Lower lobe of right lung (tissue), 2 donors: ENCODE data around the gene SERPINI1. TPM values are rescaled to one million over a fixed set of nuclear protein-coding genes. Genes with fewer than 3 reads are reported as not detected.

Experiments used
- ATAC-seq, 2 donors: fragments of 200-7000 bp; cut with Tn5 transposase; one replicate each; pipeline ENCODE4 v1.9.1; 2020 to 2022; ENCODE audit warnings: mild to moderate bottlenecking in 2 of 2, moderate library complexity in 2 of 2
- DNase-seq: peaks from one replicate; pipeline ENCODE4 v3.0.0-alpha.2; 2020
- H3K27ac ChIP-seq: fragments of 200-600 bp; one replicate; pipeline ENCODE4 v1.8.0; 2022
- H3K27me3 ChIP-seq: fragments of 200-600 bp; one replicate; pipeline ENCODE4 v1.8.0; 2022; ENCODE audit warnings: low read depth
- H3K36me3 ChIP-seq: fragments of 200-600 bp; one replicate; pipeline ENCODE4 v1.8.0; 2022; ENCODE audit warnings: mild to moderate bottlenecking
- H3K4me1 ChIP-seq: fragments of 200-600 bp; one replicate; pipeline ENCODE4 v1.8.0; 2022
- H3K4me3 ChIP-seq: fragments of 200-600 bp; one replicate; pipeline ENCODE4 v1.8.0; 2022; ENCODE audit warnings: mild to moderate bottlenecking
- H3K9me3 ChIP-seq: fragments of 200-600 bp; one replicate; pipeline ENCODE4 v1.8.0; 2022
- CTCF ChIP-seq: fragments of 200-600 bp; IDR thresholded peaks from one replicate; pipeline ENCODE4 v1.8.0; 2022; ENCODE audit warnings: antibody characterized with exemption, mild to moderate bottlenecking
- intact Hi-C: fragments of 100-400 bp; cut with DNase I; formaldehyde crosslinking; loops from one replicate; pipeline ENCODE4 v1.11.0; 2022
- total RNA-seq: library from RNA; stranded (reverse); fragmentation: NEBNext Ultra II Directional; extraction: Animal tissue kit (Norgen Biotek cat#: 25700); gene quantifications from one replicate; pipeline ENCODE4 v1.2.1, GENCODE V29; 2021
- donor health status: DM: no; HTN: yes; CAD: no; lungs with severe emphysema.

The SERPINI1 gene
- total RNA-seq, 1 donor from 2014 or later = 6.7 TPM

DNA sequence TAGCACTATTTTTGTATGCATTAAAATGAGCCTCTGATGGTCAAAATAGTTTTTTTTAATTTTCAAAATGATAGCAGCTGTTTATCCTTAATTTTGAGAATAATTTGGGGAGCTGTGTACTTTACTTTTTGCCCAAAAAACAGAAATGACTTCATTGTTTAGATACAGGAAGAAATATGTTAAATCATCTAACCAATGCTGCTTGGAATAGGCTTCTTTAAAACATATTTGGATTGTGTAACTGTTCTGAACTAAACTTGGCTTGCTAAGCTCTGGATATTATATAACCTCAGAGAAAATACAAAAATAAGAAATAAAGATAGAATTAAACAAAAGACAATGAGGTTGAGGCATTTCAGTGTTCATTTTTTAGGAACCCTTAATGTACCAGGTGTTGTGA, 119.3 kb downstream of the SERPINI1 start:
- no peak for TF ChIP-seq CTCF
- DNase-seq (no peak), ATAC-seq (no peak)
- H3K4me1 ChIP-seq = peaks cover 4% of the 10 kb centered on the region
- no peak overlapping the region for H3K4me3 ChIP-seq
- H3K27me3 ChIP-seq = no peaks in the 10 kb centered on the region
- no peaks in the 10 kb centered on the region for H3K36me3 ChIP-seq
- H3K9me3 ChIP-seq = no peaks in the 10 kb centered on the region
- H3K27ac ChIP-seq = no peak overlapping the region
- intact Hi-C loops = no loop called here

DNA sequence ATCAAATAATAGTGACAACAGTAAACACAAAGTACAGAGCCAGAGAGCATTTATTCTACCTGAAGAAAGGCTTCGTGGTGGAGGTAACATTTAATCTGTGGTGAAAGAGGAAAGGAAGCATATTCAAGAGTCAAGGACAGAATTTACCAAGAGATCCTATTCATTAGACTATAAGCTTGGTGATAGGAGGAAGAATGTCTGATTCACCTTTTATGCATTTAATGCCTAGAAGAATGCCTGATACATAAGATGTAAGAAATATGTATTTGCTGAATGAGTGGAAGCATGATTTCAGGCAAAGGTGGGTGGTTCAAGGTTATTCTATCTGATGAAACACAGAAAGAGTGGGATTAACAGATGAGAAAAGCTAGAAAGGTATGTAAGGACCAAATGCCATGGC, 119.8 kb downstream of the SERPINI1 start:
- TF ChIP-seq CTCF = no peak
- H3K9me3 ChIP-seq = no peaks in the 10 kb centered on the region
- ATAC-seq = no peak
- H3K27me3 ChIP-seq = no peaks in the 10 kb centered on the region
- DNase-seq = no peak
- intact Hi-C loops = no loop called here
- H3K4me3 ChIP-seq = no peak overlapping the region
- H3K27ac ChIP-seq = no peak overlapping the region
- peaks cover 4% of the 10 kb centered on the region for H3K4me1 ChIP-seq
- H3K36me3 ChIP-seq = no peaks in the 10 kb centered on the region

DNA sequence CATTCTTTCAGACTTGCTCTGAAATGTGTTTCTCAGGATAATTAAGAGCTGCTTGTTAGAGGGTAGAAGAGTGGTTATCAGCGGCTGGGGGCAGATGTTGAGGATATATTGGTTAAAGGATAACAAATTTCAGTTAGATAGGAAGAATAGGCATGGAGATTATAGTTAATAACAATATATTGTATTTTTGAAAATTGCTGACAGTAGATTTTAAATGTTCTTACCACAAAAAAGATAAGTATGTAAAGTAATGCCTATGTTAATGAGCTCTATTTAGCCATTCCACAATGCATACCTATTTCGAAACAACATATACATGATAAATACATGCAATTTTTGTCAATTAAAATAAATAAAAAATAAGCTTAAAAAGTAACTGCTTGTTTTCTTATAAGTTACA, 123.3 kb downstream of the SERPINI1 start:
- Histone ChIP-seq H3K27ac (no peak overlapping the region), H3K4me3 (no peak overlapping the region), H3K27me3 (no peaks in the 10 kb centered on the region), H3K36me3 (no peaks in the 10 kb centered on the region), H3K9me3 (no peaks in the 10 kb centered on the region), H3K4me1 (peaks cover 18% of the 10 kb centered on the region)
- ATAC-seq (no peak), DNase-seq (no peak)
- TF ChIP-seq CTCF = no peak
- intact Hi-C loops = no loop called here

GRCh38 chr3:167859610-167860009, 124.1 kb downstream of the SERPINI1 start:
- no peak for ATAC-seq
- Histone ChIP-seq H3K4me3 (no peak overlapping the region), H3K4me1 (peaks cover 18% of the 10 kb centered on the region), H3K9me3 (no peaks in the 10 kb centered on the region), H3K36me3 (no peaks in the 10 kb centered on the region), H3K27me3 (no peaks in the 10 kb centered on the region), H3K27ac (no peak overlapping the region)
- intact Hi-C loops = no loop called here
- DNase-seq = no peak
- TF ChIP-seq CTCF = no peak

GRCh38 chr3:167861649-167862048, 126.1 kb downstream of the SERPINI1 start:
- no peaks in the 10 kb centered on the region for H3K9me3 ChIP-seq
- no peaks in the 10 kb centered on the region for H3K36me3 ChIP-seq
- DNase-seq = no peak
- ATAC-seq = peak; percentile 47 to 56
- H3K27ac ChIP-seq = no peak overlapping the region
- intact Hi-C loops = no loop called here
- H3K27me3 ChIP-seq = no peaks in the 10 kb centered on the region
- no peak overlapping the region for H3K4me3 ChIP-seq
- H3K4me1 ChIP-seq = peaks cover 18% of the 10 kb centered on the region
- no peak for TF ChIP-seq CTCF
